Suprapubic skin (tissue), 4 donors: Measurements from ENCODE around the gene ARHGAP6. TPM values are rescaled to one million over a fixed set of nuclear protein-coding genes. Genes with fewer than 3 reads are reported as not detected.
"Not testable (repeated sequence)": the region's sequence is repeated elsewhere in the genome, so short reads cannot be mapped to it uniquely, and the experiment has no call there.

Experiments
- DNase-seq, 2 donors: peaks; one replicate each; pipeline ENCODE4 v3.0.0-alpha.2; 2019; ENCODE audit warnings: low spot score in 2 of 2
- H3K27ac ChIP-seq: fragments of 200-600 bp; sonication (generic); one replicate; pipeline ENCODE4 v1.5.1; 2019
- H3K27me3 ChIP-seq: fragments of 200-600 bp; sonication (generic); one replicate; pipeline ENCODE4 v1.5.1; 2019
- H3K36me3 ChIP-seq: fragments of 200-600 bp; sonication (generic); one replicate; pipeline ENCODE4 v1.5.1; 2019
- H3K4me1 ChIP-seq: fragments of 200-600 bp; sonication (generic); one replicate; pipeline ENCODE4 v1.5.1; 2019
- H3K4me3 ChIP-seq: fragments of 200-600 bp; sonication (generic); one replicate; pipeline ENCODE4 v1.5.1; 2019; ENCODE audit warnings: mild to moderate bottlenecking
- H3K9me3 ChIP-seq: fragments of 200-600 bp; sonication (generic); one replicate; pipeline ENCODE4 v1.5.1; 2019
- EP300 ChIP-seq: sonication (generic); formaldehyde crosslinking; IDR thresholded peaks from one replicate; pipeline ENCODE4 v1.6.1; 2017; ENCODE audit warnings: antibody characterized with exemption
- POLR2A ChIP-seq, 2 donors: fragments of 450-650 bp; IDR thresholded peaks; one replicate each; pipeline ENCODE4 v1.6.1; 2017; ENCODE audit warnings: antibody characterized with exemption in 2 of 2, mild to moderate bottlenecking in 2 of 2, moderate library complexity in 2 of 2
- POLR2AphosphoS5 ChIP-seq, 3 donors: sonication (generic); formaldehyde crosslinking; IDR thresholded peaks; one replicate each; pipeline ENCODE4 v1.6.1; 2017; ENCODE audit warnings: antibody characterized with exemption in 3 of 3
- WGBS: methylation state at CpG from one replicate; pipeline ENCODE4 v1.1.5; 2018; 5-methylcytosine and 5-hydroxymethylcytosine counted together
- total RNA-seq, 4 donors: library from RNA; depleted of rRNA; stranded (reverse); fragments of >200 nt; gene quantifications; one replicate each; pipeline ENCODE4 v1.1.0, GENCODE V29; 2016
- TF ChIP-seq, protein P1 (sequence below), 2 donors: fragments of 200-600 bp in 1 of 2; fragments of 450-650 bp in 1 of 2; sonication (generic) in 1 of 2; IDR thresholded peaks; one replicate each; pipeline ENCODE4 v1.5.1; 2016 to 2019; ENCODE audit warnings: antibody characterized with exemption in 2 of 2, mild to moderate bottlenecking in 1 of 2, moderate library complexity in 1 of 2

The ARHGAP6 gene
- total RNA-seq, 4 donors from 2014 or later, result 1.6 to 6.7 (median 3.1) TPM

DNA sequence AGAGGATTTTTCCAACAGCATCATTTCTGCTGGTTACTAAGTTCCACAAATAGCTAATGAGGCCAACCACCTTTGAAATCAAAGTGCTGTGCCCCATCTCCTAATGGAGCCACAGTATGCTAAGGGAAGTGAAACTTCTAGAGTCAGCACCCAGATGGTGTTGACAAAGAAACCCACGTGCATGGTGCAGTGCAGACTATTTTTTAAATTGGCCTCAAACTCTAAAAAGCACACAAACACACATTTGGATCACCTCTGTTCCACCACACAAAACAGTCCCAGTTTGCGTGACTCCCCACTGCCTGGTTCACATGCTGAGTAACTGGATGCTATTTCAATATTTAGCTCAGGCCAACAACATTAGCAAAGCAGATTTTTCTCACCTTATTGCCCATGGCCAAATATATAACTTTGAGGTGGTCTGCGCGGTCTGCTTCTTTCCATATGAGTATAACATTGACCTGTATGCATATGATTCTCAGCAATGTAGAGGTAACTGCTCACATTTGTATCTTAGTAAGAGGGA is 302.6 kb downstream of the ARHGAP6 start:
- Histone ChIP-seq H3K27ac (no peak overlapping the region), H3K36me3 (no peaks in the 10 kb centered on the region), H3K4me3 (no peak overlapping the region), H3K27me3 (no peaks in the 10 kb centered on the region), H3K4me1 (no peaks in the 10 kb centered on the region), H3K9me3 (no peaks in the 10 kb centered on the region)
- DNase-seq, result no peak
- 78% methylated on average over 4 of the region's 4 CpGs for WGBS
- no peak for TF ChIP-seq POLR2A (IDR thresholded peaks at IDR 0.05)

- H3K4me3 ChIP-seq, H3K4me1 ChIP-seq, DNase-seq, H3K36me3 ChIP-seq, H3K27ac ChIP-seq, H3K27me3 ChIP-seq, H3K9me3 ChIP-seq: not testable (repeated sequence)
- 80% methylated on average over 3 of the region's 3 CpGs for WGBS
Measured at GRCh38 chrX:11361666-11362065, 304.1 kb downstream of the ARHGAP6 start.

DNA sequence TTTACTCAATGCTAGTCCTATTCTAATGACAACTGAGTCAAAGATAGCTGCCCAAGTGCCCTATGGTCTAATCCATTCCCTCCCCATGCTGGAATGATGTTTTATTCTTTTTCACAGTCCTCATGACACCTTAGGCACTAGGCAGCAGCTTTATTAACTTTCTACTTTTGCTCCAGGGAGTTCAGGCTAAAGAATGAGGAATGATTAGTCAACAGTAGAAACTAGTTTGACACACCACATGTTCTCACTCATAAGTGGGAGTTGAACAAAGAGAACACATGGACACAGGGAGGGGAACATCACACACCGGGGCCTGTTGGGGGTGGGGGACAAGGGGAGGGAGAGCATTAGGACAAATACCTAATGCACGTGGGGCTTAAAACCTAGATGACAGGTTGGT is 309.8 kb downstream of the ARHGAP6 start:
- 60% methylated on average over 2 of the region's 2 CpGs for WGBS
- not testable (repeated sequence) for H3K27ac ChIP-seq, H3K4me3 ChIP-seq, H3K36me3 ChIP-seq, H3K27me3 ChIP-seq, DNase-seq, H3K9me3 ChIP-seq, H3K4me1 ChIP-seq

GRCh38 chrX:11355259-11355909 is 310.3 kb downstream of the ARHGAP6 start:
- Histone ChIP-seq H3K9me3 (no peaks in the 10 kb centered on the region), H3K4me1 (no peaks in the 10 kb centered on the region), H3K27ac (no peak overlapping the region), H3K36me3 (no peaks in the 10 kb centered on the region), H3K4me3 (no peak overlapping the region), H3K27me3 (no peaks in the 10 kb centered on the region)
- no peak for DNase-seq
- WGBS, result 80% methylated on average over 4 of the region's 4 CpGs
- TF ChIP-seq EP300 (no peak), POLR2AphosphoS5 (IDR thresholded peaks at IDR 0.05) (no peak), POLR2A (IDR thresholded peaks at IDR 0.05) (no peak)
- TF ChIP-seq, protein P1, sequence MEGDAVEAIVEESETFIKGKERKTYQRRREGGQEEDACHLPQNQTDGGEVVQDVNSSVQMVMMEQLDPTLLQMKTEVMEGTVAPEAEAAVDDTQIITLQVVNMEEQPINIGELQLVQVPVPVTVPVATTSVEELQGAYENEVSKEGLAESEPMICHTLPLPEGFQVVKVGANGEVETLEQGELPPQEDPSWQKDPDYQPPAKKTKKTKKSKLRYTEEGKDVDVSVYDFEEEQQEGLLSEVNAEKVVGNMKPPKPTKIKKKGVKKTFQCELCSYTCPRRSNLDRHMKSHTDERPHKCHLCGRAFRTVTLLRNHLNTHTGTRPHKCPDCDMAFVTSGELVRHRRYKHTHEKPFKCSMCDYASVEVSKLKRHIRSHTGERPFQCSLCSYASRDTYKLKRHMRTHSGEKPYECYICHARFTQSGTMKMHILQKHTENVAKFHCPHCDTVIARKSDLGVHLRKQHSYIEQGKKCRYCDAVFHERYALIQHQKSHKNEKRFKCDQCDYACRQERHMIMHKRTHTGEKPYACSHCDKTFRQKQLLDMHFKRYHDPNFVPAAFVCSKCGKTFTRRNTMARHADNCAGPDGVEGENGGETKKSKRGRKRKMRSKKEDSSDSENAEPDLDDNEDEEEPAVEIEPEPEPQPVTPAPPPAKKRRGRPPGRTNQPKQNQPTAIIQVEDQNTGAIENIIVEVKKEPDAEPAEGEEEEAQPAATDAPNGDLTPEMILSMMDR (IDR thresholded peaks at IDR 0.05), result no peak

DNA sequence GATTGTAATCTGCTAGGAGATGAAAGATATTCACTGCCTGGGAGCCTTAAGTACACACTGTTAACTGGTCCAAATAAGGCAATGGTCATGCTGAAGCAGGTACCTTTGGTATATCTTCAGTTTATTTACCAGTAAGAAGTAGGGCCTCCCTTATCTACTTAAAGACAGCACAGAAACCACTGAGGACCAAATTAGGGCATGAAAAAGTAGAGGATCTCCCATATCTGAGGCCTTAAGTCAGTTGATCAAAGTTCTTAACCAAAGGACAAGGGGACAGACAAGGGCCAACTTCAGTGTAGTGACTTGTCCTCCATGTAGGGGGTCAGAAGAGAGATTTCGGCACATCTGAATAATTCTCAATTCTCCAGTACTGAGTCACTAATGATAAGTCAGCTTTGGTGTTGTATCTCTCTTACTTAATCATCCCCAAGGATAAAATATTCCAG is 313.4 kb downstream of the ARHGAP6 start:
- Histone ChIP-seq H3K4me3 (no peak overlapping the region), H3K4me1 (no peaks in the 10 kb centered on the region), H3K27me3 (no peaks in the 10 kb centered on the region), H3K27ac (peak overlapping the region; percentile 67), H3K36me3 (no peaks in the 10 kb centered on the region), H3K9me3 (no peaks in the 10 kb centered on the region)
- TF ChIP-seq, protein P1 (IDR thresholded peaks at IDR 0.05), result no peak
- no peak for TF ChIP-seq POLR2AphosphoS5 (IDR thresholded peaks at IDR 0.05)
- TF ChIP-seq EP300, result no peak
- TF ChIP-seq POLR2A (IDR thresholded peaks at IDR 0.05), result no peak
- WGBS, result 76% methylated on average over 1 of the region's 1 CpG
- DNase-seq, result no peak

- Histone ChIP-seq H3K36me3 (no peaks in the 10 kb centered on the region), H3K4me3 (no peak overlapping the region), H3K27me3 (no peaks in the 10 kb centered on the region), H3K9me3 (no peaks in the 10 kb centered on the region), H3K27ac (peak overlapping the region; percentile 67), H3K4me1 (no peaks in the 10 kb centered on the region)
- 65% methylated on average over 9 of the region's 11 CpGs for WGBS
- TF ChIP-seq POLR2A (IDR thresholded peaks at IDR 0.05) (no peak), EP300 (no peak), POLR2AphosphoS5 (IDR thresholded peaks at IDR 0.05) (no peak)
- TF ChIP-seq, protein P1 (IDR thresholded peaks at IDR 0.05), result no peak
- peak; percentile 55 to 65 for DNase-seq
Measured at GRCh38 chrX:11351375-11352295, 314.1 kb downstream of the ARHGAP6 start.
